Spleen (tissue), 11 donors: ENCODE measurements around the gene PEF1. TPM values are rescaled to one million over a fixed set of nuclear protein-coding genes. Genes with fewer than 3 reads are reported as not detected.

ENCODE experiments used
- DNase-seq: peaks from one replicate; pipeline ENCODE4 v3.0.0-alpha.2; 2020
- H3K27ac ChIP-seq, 8 donors: fragments of 200-600 bp; sonication (generic) in 7 of 8; 1 replicate in 4 of 8; 2 replicates in 4 of 8; pipeline versions ENCODE4 v1.5.0 to v1.8.0; 2016 to 2021; ENCODE audit warnings: inconsistent platforms in 4 of 8, mild to moderate bottlenecking in 4 of 8, moderate library complexity in 1 of 8
- H3K27me3 ChIP-seq, 7 donors: fragments of 200-600 bp; sonication (generic) in 6 of 7; replicated peaks in 1 of 7; 1 replicate in 4 of 7; 2 replicates in 3 of 7; pipeline versions ENCODE4 v1.5.0 to v1.8.0; 2016 to 2021; ENCODE audit warnings: inconsistent platforms in 3 of 7, mild to moderate bottlenecking in 1 of 7
- H3K36me3 ChIP-seq, 6 donors: fragments of 200-600 bp; sonication (generic) in 5 of 6; 1 replicate in 4 of 6; 2 replicates in 2 of 6; pipeline versions ENCODE4 v1.5.0 to v1.8.0; 2016 to 2021; ENCODE audit warnings: inconsistent platforms in 2 of 6
- H3K4me1 ChIP-seq, 6 donors: fragments of 200-600 bp; sonication (generic) in 5 of 6; 1 replicate in 3 of 6; 2 replicates in 3 of 6; pipeline versions ENCODE4 v1.5.0 to v1.8.0; 2016 to 2021; ENCODE audit warnings: inconsistent platforms in 3 of 6
- H3K4me3 ChIP-seq, 8 donors: fragments of 200-600 bp; sonication (generic) in 7 of 8; 1 replicate in 4 of 8; 2 replicates in 4 of 8; pipeline versions ENCODE4 v1.5.0 to v1.8.0; 2016 to 2021; ENCODE audit warnings: inconsistent platforms in 4 of 8, mild to moderate bottlenecking in 4 of 8, moderate library complexity in 2 of 8
- H3K9me3 ChIP-seq, 8 donors: fragments of 200-600 bp; sonication (generic) in 7 of 8; 1 replicate in 4 of 8; 2 replicates in 4 of 8; pipeline versions ENCODE4 v1.5.0 to v1.8.0; 2016 to 2021; ENCODE audit warnings: inconsistent platforms in 4 of 8
- POLR2A ChIP-seq, 3 donors: fragments of 450-650 bp; IDR thresholded peaks; one replicate each; pipeline ENCODE4 v1.5.1; 2017; ENCODE audit warnings: antibody characterized with exemption in 3 of 3, mild to moderate bottlenecking in 1 of 3
- POLR2AphosphoS5 ChIP-seq, 3 donors: sonication (generic); formaldehyde crosslinking; IDR thresholded peaks; one replicate each; pipeline ENCODE4 v1.5.1; 2017; ENCODE audit warnings: antibody characterized with exemption in 3 of 3
- WGBS, 5 donors: extraction: QIAGEN DNeasy Blood & Tissue Kit in 3 of 5; methylation state at CpG; one replicate each; pipeline versions ENCODE4 v1.1.5 to v1.1.7; 2013 to 2018; 5-methylcytosine and 5-hydroxymethylcytosine counted together
- intact Hi-C: fragments of 100-400 bp; cut with DNase I; formaldehyde crosslinking; loops from one replicate; pipeline ENCODE4 v1.15.0; 2023; ENCODE audit warnings: low total_unique reads
- polyA plus RNA-seq, 3 donors: library from polyadenylated mRNA; stranded (reverse); fragments of 200-250 nt; gene quantifications; one replicate each; pipeline ENCODE4 v1.2.1, GENCODE V29; 2013
- total RNA-seq, 7 donors: library from RNA; depleted of rRNA in 3 of 7; stranded (reverse); fragments of >200 nt in 3 of 7; fragmentation: NEBNext Ultra II Directional in 4 of 7; extraction: Animal tissue kit (Norgen Biotek cat#: 25700) in 4 of 7; gene quantifications; one replicate each; pipeline versions ENCODE4 v1.1.0 to v1.2.1, GENCODE V29; 2016 to 2021
- TF ChIP-seq, protein P1 (sequence below), 11 experiments: fragments of 200-600 bp in 7 of 11; fragments of 450-650 bp in 4 of 11; sonication (generic) in 4 of 11; IDR thresholded peaks in 8 of 11; conservative IDR thresholded peaks in 3 of 11; 1 replicate in 7 of 11; 2 replicates in 4 of 11; pipeline versions ENCODE4 v1.4.0 to v1.8.0; 2016 to 2021; ENCODE audit warnings: antibody characterized with exemption in 11 of 11, inconsistent platforms in 4 of 11, mild to moderate bottlenecking in 1 of 11
- donor health status: healthy with polysubstance abuse.
- donor health status: DM: no; HTN: no; CAD: no; lungs with moderate emphysema.
- donor health status: DM: no; HTN: no; CAD: no.
- donor health status: Bipolar disorder and iron deficiency.
- donor health status: healthy.
- donor health status: DM: no; HTN: no; CAD: no.
- donor health status: DM: yes; HTN: yes; CAD: no.

Gene PEF1
- total and polyA plus RNA-seq, 10 donors: 46.5 to 73.4 (median 55.7) TPM

GRCh38 chr1:31668303-31668883, 23.7 kb upstream of the PEF1 start:
- TF ChIP-seq, protein P1, sequence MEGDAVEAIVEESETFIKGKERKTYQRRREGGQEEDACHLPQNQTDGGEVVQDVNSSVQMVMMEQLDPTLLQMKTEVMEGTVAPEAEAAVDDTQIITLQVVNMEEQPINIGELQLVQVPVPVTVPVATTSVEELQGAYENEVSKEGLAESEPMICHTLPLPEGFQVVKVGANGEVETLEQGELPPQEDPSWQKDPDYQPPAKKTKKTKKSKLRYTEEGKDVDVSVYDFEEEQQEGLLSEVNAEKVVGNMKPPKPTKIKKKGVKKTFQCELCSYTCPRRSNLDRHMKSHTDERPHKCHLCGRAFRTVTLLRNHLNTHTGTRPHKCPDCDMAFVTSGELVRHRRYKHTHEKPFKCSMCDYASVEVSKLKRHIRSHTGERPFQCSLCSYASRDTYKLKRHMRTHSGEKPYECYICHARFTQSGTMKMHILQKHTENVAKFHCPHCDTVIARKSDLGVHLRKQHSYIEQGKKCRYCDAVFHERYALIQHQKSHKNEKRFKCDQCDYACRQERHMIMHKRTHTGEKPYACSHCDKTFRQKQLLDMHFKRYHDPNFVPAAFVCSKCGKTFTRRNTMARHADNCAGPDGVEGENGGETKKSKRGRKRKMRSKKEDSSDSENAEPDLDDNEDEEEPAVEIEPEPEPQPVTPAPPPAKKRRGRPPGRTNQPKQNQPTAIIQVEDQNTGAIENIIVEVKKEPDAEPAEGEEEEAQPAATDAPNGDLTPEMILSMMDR (IDR thresholded peaks at IDR 0.05 in 8 of 11, conservative IDR thresholded peaks at IDR 0.05 in 3 of 11): no peak
- no peak for TF ChIP-seq POLR2A (IDR thresholded peaks at IDR 0.05)
- no peaks in the 10 kb centered on the region for H3K36me3 ChIP-seq
- 81 to 90% (median 83%) methylated on average over 9 to 11 of the region's 11 CpGs for WGBS, 5 donors
- intact Hi-C loops: loop anchor here (10.0 kb wide), 1 partner anchor 46 kb away; no protein-coding TSS in a partner anchor
- no peaks in the 10 kb centered on the region for H3K9me3 ChIP-seq
- no peak overlapping the region for H3K27ac ChIP-seq
- peaks cover 0 to 37% (median 5%) of the 10 kb centered on the region in 7 donors for H3K27me3 ChIP-seq
- no peak for DNase-seq
- peaks cover 10 to 46% (median 24%) of the 10 kb centered on the region in 6 donors for H3K4me1 ChIP-seq
- H3K4me3 ChIP-seq: no peak overlapping the region

DNA sequence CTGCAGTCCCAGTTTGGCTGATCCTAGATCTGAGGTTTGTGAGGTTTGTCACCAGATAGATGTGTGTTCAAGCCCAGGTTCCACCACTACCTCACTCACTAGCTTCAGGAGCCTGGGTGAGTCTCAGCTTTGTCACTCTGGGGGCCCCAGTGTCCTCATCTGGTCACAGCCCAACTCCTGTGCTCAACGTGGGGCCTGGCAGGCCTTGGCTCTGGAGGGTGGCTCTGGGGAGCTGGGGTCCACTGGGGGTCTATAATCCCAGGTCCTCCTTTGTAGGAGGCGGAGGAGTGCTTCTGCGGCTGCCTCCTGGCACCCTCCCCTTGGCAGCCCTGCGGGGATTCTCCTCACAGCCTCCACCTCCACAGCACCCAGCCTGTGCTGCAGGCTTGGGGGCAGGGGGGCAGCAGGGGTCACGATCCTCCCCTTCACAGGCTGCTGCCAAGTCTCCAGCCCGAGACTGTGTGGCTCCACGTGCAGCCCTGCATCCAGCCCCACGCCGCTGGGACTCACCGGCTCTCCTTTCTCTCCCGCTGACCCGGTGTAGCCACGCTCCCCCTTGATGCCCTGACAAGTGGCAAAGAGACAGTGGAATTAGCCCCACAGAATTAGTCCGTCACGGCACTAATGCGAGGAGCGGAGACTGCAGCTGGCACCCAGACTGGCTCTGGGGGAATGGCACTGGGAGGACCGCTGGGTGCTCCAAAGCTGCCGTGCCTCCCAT, 22.5 kb upstream of the PEF1 start:
- TF ChIP-seq POLR2A (IDR thresholded peaks at IDR 0.05) (no peak), POLR2AphosphoS5 (IDR thresholded peaks at IDR 0.05) (no peak)
- TF ChIP-seq, protein P1 (IDR thresholded peaks at IDR 0.05 in 8 of 11, conservative IDR thresholded peaks at IDR 0.05 in 3 of 11): no peak
- intact Hi-C loops: loop anchor here (10.0 kb wide), 1 partner anchor 48 kb away; no protein-coding TSS in a partner anchor
- 76 to 93% (median 85%) methylated on average over 8 to 19 of the region's 19 CpGs for WGBS, 5 donors
- Histone ChIP-seq H3K27me3 (peaks cover 0 to 42% (median 5%) of the 10 kb centered on the region in 7 donors), H3K36me3 (no peaks in the 10 kb centered on the region), H3K4me1 (peaks cover 10 to 46% (median 24%) of the 10 kb centered on the region in 6 donors), H3K4me3 (no peak overlapping the region), H3K27ac (no peak overlapping the region), H3K9me3 (no peaks in the 10 kb centered on the region)
- no peak for DNase-seq

GRCh38 chr1:31666263-31666963, 21.7 kb upstream of the PEF1 start:
- H3K4me1 ChIP-seq: peaks cover 10 to 41% (median 21%) of the 10 kb centered on the region in 6 donors
- no peak for DNase-seq
- no peaks in the 10 kb centered on the region for H3K9me3 ChIP-seq
- H3K4me3 ChIP-seq: no peak overlapping the region
- H3K27ac ChIP-seq: no peak overlapping the region
- intact Hi-C loops: loop anchor here (10.0 kb wide), 1 partner anchor 48 kb away; no protein-coding TSS in a partner anchor
- TF ChIP-seq POLR2A (IDR thresholded peaks at IDR 0.05) (no peak), POLR2AphosphoS5 (IDR thresholded peaks at IDR 0.05) (no peak)
- TF ChIP-seq, protein P1 (IDR thresholded peaks at IDR 0.05 in 8 of 11, conservative IDR thresholded peaks at IDR 0.05 in 3 of 11): no peak
- 64 to 77% (median 69%) methylated on average over 10 of the region's 10 CpGs for whole genome bisulfite sequencing, 5 donors
- H3K27me3 ChIP-seq: peaks cover 0 to 41% (median 5%) of the 10 kb centered on the region in 7 donors
- H3K36me3 ChIP-seq: no peaks in the 10 kb centered on the region
